Measurements from ENCODE around the gene PSMD3.

The PSMD3 gene

DNA sequence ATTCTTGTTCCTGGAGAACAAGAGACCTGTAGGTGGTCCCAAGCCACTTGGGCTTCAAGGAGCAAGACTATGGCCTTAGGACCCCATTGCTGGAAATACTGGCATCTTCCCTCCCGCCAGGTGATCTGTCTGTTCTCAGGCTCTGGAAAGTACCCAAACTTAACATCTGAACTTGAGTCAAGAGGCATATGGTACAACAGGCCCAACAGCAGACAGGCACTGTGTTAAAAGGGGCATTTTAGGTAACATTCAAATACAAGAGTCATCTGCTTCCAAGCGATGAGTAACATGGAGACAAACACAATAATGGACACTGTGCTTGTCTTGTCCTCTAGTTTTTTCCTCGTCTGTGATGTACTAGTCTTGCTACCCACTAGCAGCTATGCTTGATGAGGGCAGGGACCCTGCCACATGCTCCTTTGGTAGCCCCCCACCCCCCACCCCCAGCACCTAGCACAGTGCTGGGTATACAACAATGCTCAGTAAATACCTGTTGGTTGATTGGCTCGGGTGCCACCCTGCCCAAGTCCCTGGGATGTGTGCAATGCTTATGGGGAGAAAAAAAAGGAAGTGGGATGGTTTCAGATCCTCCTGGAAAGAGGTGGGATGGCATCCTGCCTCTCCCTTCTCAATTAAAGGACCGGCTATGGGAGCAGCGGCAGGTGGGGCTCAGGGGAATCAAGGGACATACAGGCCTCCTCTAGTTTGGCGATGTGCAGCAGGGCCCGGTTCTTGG lies 54.0 kb downstream of the PSMD3 start:
- no peak overlapping the region for H3K27ac Mint-ChIP-seq
- no peaks in the 10 kb centered on the region for H3K9me3 Mint-ChIP-seq
- peaks cover 48% of the 10 kb centered on the region for H3K36me3 Mint-ChIP-seq
- H3K4me1 Mint-ChIP-seq, result no peaks in the 10 kb centered on the region
- no peaks in the 10 kb centered on the region for H3K27me3 Mint-ChIP-seq
- no peak overlapping the region for H3K4me3 Mint-ChIP-seq
- no peak for ATAC-seq

DNA sequence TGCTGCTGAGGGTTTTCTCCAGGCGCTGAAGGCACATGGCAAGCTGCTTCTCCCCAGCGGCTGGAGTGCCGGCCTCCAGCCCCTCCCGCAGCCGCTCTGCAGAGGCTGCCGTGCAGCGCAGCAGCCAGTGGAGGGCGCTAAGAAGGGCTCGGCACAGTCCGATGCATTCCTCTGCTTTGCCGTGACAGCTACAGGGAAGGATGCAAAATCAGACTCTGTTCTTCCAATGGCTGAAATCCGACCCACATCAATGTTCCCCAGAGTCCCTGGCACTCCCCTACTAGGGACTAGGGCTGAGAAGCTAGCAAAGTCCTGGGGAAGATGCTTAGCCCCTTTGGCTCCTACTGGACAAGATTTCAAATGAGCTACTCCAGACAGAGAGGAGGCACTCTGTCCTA lies 54.6 kb downstream of the PSMD3 start:
- H3K4me3 Mint-ChIP-seq, result no peak overlapping the region
- no peak for ATAC-seq
- H3K27ac Mint-ChIP-seq, result no peak overlapping the region
- H3K4me1 Mint-ChIP-seq, result no peaks in the 10 kb centered on the region
- peaks cover 44% of the 10 kb centered on the region for H3K36me3 Mint-ChIP-seq
- no peaks in the 10 kb centered on the region for H3K9me3 Mint-ChIP-seq
- no peaks in the 10 kb centered on the region for H3K27me3 Mint-ChIP-seq

DNA sequence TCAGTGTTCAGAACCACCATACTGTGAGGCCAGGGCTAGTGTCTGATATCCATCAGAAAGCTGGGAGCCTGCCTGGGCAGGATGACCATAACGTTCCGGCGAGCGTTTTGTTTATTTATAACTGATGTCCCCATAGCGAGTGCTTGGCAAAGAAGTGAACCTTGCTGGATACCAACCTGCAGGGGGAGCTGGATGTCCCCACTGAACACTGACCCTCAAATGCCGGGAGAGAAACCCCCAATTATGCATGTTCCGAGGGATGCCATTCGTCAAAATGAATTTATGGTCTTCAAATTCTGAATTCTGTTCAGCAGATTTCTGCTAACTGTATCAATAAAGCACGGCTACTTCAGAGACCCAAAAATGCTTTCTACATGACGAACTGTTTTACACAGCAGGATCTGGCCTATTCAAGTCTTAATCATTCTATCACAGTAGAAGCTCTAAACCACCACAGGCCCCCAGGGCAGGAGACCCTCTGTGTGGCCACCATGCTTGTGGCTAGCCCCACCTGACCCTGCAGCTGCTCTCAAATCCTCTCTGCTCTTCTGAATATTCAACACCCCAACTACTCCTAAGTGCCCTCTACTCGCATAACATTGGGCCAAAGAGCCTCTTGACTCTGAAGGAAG lies 58.4 kb downstream of the PSMD3 start:
- Mint-ChIP-seq H3K27me3 (no peaks in the 10 kb centered on the region), H3K4me1 (no peaks in the 10 kb centered on the region), H3K4me3 (no peak overlapping the region), H3K36me3 (peaks cover 30% of the 10 kb centered on the region), H3K27ac (no peak overlapping the region), H3K9me3 (no peaks in the 10 kb centered on the region)
- ATAC-seq, result no peak

DNA sequence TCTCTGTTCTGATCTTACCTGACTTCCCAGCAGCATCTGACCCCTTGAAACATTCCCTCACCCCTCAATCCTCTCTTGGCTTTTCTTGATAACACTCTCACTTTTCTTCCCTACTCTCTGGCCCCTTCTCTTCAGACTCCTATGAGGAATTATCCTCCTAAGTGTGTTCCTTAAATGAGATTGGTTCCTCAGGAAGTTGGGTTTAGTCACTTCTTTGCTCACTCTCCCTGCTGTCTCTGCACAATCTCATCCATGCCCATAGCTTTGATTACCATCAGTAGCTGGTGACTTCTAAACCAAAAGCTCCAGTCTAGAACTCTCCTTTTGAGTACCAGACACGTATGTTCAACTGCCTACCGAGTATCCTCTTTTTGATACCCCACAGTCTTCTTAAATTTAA lies 60.6 kb downstream of the PSMD3 start:
- Mint-ChIP-seq H3K27me3 (no peaks in the 10 kb centered on the region), H3K27ac (no peak overlapping the region), H3K36me3 (peaks cover 19% of the 10 kb centered on the region), H3K4me1 (no peaks in the 10 kb centered on the region), H3K4me3 (no peak overlapping the region), H3K9me3 (no peaks in the 10 kb centered on the region)
- no peak for ATAC-seq

All from stimulated activated memory B cell treated with anti-CD40 and anti-IgM and Interleukin-4, amounts not matched to agents 10 μg/mL and 1 μg/mL and 100 μg/mL, for 72 hours (primary cell).